RWPE1 (cell line): Measurements from ENCODE around the gene CHMP5.

Experiments
- CTCF ChIA-PET: fragments of 350-600 bp; sonication (Branson Sonifier 250); formaldehyde crosslinking; extraction: SDS; loops from one replicate; lab custom pipeline; 2021; lab: Yijun Ruan, JAX
- POLR2A ChIA-PET: fragments of 400-600 bp; formaldehyde crosslinking; extraction: SDS; loops from one replicate; lab custom pipeline; 2020; ENCODE audit warnings: antibody characterized with exemption; ENCODE audit not compliant: low non-redundant PET; lab: Yijun Ruan, JAX
- DNase-seq: peaks from one replicate; pipeline ENCODE4 v3.0.0; 2012; ENCODE audit warnings: low spot score
- H3K27ac ChIP-seq: fragments of 450-650 bp; 2 replicates; pipeline ENCODE4 v1.5.1; 2017
- CTCF ChIP-seq: fragments of 450-650 bp; conservative IDR thresholded peaks from 2 replicates; pipeline ENCODE4 v1.5.1; 2017; ENCODE audit warnings: low read depth, mild to moderate bottlenecking

Gene CHMP5

GRCh38 chr9:33318781-33319180 lies 53.9 kb downstream of the CHMP5 start:
- H3K27ac ChIP-seq: peak overlapping the region; percentile 97
- ChIA-PET POLR2A (no interaction called here), CTCF (no interaction called here)
- TF ChIP-seq CTCF: no peak
- DNase-seq: no peak

GRCh38 chr9:33320230-33320567 lies 55.4 kb downstream of the CHMP5 start:
- ChIA-PET CTCF (interaction anchor here (0.6 kb wide), 1 partner anchor 623 kb away, joined by 4 read pairs; no protein-coding TSS in a partner anchor), POLR2A (no interaction called here)
- no peak for DNase-seq
- H3K27ac ChIP-seq: peak overlapping the region; percentile 97
- no peak for TF ChIP-seq CTCF

- CTCF ChIA-PET: interaction anchor here (0.6 kb wide), 1 partner anchor 623 kb away, joined by 4 read pairs; no protein-coding TSS in a partner anchor
- no peak for TF ChIP-seq CTCF
- DNase-seq: peak; percentile 88
- peak overlapping the region; percentile 97 for H3K27ac ChIP-seq
- POLR2A ChIA-PET: no interaction called here
Observed at GRCh38 chr9:33320568-33321261, 55.9 kb downstream of the CHMP5 start.

GRCh38 chr9:33329117-33329563 lies 64.3 kb downstream of the CHMP5 start:
- ChIA-PET POLR2A (interaction anchor here (0.7 kb wide), 1 partner anchor 22 kb away, joined by 3 read pairs; no protein-coding TSS in a partner anchor), CTCF (interaction anchor here (0.6 kb wide), 1 partner anchor 124 kb away, joined by 5 read pairs; no protein-coding TSS in a partner anchor)
- peak; percentile 91 for DNase-seq
- TF ChIP-seq CTCF: no peak
- H3K27ac ChIP-seq: peak overlapping the region; percentile 87

- peak overlapping the region; percentile 87 for H3K27ac ChIP-seq
- CTCF ChIA-PET: interaction anchor here (0.6 kb wide), 1 partner anchor 45 kb away, joined by 3 read pairs; no protein-coding TSS in a partner anchor
- POLR2A ChIA-PET: no interaction called here
- no peak for TF ChIP-seq CTCF
- DNase-seq: peak; percentile 25
Observed at GRCh38 chr9:33329979-33330378, 65.1 kb downstream of the CHMP5 start.

GRCh38 chr9:33331377-33331891 lies 66.6 kb downstream of the CHMP5 start:
- TF ChIP-seq CTCF: no peak
- ChIA-PET POLR2A (no interaction called here), CTCF (interaction anchor here (0.7 kb wide), 1 partner anchor 141 kb away, joined by 6 read pairs; no protein-coding TSS in a partner anchor)
- no peak overlapping the region for H3K27ac ChIP-seq
- no peak for DNase-seq
